Stimulated activated CD4-positive, alpha-beta T cell treated with anti-CD3 and anti-CD28 coated beads, Interleukin-1b, Interleukin-23, amount 100 ng/mL, for 4 hours (primary cell): ENCODE measurements around the gene IFNGR2.
"Not testable (repeated sequence)": the region's sequence is repeated elsewhere in the genome, so short reads cannot be mapped to it uniquely, and the experiment has no call there.

ENCODE experiments used
- DNase-seq, 2 donors: peaks; one replicate each; pipeline ENCODE4 v3.0.0-alpha.2; 2020; ENCODE audit warnings: low read depth in 2 of 2

IFNGR2 gene

DNA sequence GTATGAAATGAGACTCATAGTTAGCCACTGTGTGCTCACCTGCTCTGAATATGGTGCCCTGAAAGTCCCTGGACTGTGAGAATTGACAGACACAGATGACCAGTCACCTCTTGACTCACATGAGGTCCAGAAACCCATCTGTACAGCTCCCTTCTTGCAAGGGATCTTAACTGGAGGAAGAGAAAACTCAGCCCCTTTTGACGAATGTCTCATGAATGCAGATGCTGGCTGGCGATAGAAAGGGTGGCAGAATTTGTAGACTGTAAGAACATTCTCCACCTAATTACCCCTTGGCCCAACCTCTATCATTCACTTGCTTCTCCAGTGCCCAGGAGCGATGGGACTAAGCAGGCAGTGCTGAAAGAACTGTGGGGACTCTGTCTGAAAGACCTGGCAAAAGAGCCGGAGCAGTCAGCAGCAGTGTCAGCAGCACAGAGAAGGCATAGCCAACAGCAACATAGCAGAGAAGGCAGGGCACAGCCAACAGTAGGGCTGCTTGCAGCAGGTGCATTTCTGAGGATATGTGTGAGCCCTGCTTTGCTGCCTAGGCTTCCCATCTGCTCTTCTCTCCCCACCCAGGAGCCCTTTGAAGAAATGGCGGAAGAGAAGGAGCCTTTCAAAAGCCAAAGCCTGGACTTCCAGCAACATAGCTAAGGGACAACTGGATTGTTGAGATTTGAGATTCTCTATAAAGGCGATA, 25.8 kb upstream of the IFNGR2 start:
- DNase-seq: no peak

DNA sequence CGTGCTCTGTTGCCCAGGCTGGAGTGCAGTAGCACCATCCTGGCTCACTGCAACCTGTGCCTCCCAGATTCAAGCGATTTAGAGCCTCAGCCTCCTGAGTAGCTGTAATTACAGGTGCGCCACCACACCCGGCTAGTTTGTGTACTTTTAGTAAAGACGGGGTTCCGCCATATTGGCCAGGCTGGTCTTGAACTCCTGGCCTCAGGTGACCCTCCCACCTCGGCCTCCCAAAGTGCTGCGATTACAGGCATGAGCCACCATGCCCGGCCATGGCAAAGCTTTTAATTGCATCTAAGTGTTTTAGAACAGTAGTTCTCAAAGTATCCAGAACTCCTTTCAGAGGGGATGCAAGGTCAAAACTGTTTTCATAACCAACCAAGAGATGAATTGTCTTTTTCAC, 25.1 kb upstream of the IFNGR2 start:
- no peak for DNase-seq

DNA sequence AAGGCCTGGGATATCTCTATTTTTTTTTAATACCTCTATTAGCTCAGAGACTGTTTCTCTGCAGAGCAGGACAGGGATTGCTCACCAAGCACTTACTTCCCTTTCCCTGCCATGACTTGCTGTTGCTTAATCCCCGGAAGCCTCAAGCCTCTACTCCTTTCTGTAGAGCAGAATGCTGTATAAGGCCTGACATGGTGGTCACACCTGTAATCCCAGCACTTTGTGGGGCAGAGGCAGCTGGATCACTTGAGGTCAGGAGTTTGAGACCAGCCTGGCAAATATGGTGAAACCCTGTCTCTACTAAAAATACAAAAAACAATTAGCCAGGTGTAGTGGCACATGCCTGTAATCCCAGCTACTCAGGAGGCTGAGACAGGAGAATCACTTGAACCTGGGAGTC, 23.3 kb upstream of the IFNGR2 start:
- not testable (repeated sequence) for DNase-seq

DNA sequence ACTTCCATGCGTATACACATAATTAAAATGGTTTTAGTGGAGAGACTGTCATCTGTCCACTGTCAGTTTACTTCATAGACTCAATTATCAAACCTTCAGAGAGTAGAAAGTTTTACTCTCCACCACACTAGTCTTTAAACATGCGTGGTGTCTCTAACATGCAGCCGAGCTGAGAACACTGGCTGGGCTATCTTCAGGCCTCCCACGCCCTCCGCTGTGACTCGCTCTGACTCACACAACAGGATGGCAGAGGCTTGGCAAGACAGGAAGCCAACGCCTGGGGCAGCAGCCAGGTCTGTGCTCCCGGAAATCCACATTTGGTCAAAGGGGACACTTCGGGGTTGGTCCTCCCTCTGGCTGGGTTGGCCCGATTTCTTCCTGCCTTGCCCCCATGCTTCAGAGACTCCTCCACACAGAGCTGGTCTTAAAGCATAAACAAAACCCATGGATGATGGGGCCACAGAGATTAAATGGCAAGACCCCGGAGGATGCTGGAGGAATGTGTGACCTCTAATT, 22.7 kb upstream of the IFNGR2 start:
- peak; percentile 79 to 82 for DNase-seq

DNA sequence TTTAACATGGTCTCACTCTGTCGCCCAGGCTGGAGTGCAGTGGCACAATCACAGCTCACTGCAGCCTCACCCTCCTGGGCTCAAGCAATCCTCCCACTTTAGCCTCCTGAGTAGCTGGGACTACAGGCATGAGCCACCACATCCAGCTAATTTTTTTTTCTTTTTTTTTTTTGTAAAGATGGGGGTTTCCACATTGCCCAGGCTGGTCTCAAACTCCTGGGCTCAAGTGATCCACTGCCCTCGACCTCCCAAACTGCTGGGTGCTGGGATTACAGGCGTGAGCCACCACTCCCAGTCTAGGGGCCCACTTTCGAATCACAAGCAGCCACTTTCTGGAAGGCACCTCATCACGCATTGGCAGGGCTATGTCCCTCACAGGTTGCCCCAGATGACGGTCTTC, 21.8 kb upstream of the IFNGR2 start:
- not testable (repeated sequence) for DNase-seq

DNA sequence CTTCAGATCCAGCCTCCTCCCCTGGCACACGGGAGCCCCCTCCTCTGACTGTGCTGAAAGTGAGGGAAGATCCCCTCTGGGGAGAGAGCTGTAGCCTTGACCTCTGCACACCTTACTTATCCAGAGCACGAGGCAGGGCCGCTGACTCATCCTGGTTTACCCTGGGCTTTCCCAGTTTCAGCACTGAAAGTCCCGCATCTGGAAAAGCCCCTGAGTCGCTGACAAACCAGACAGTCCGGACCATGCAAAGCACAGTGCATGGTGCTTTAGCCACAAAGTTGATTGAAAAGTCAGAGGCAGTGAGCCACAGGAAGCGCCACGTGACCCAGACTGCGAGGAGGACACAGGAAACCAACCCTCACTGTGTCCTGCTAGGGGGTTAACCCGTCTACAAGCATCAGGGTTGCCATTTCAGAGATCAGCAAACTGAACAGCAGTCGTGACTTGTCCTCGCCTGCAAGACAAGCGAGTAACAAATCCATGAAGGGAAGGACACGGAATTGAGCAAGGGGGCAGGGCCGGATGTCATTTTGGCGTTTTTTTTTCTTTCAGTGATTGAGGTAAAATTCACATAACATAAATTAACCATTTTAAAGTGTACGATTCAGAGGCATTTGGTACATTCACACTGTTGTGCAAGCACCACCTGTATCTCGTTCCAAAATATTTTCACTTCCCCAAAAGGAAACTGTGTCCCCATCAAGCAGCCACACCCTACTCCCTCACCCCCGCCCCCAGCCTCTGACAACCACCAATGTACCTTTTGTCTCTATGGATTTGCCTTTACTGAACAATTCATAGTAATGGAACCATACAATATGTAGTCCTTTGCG, 19.9 kb upstream of the IFNGR2 start:
- peak; percentile 48 for DNase-seq

DNA sequence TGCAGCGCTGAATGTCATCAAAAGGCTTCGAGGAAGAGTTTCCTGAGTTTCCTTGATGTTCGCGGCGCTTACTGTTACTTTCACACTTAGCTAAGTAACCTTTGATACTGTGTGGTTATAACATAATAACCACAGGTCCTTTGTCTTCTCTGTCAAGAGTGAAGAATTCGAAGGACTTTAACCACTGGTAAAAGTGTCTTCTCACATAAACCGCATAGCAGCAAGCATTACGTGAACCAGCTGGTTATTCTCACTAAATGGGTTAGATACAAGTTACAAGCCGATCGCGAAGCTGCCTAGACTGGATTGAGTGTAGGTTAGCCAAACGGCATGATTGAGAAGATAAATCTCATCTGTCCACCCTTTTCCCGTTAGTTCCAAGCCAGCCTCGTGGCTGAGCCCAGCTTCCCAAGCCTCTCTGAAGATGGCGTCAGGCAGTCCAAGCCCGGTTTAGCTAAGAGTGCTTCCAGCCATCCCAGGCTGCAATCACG, 18.3 kb upstream of the IFNGR2 start:
- no peak for DNase-seq

DNA sequence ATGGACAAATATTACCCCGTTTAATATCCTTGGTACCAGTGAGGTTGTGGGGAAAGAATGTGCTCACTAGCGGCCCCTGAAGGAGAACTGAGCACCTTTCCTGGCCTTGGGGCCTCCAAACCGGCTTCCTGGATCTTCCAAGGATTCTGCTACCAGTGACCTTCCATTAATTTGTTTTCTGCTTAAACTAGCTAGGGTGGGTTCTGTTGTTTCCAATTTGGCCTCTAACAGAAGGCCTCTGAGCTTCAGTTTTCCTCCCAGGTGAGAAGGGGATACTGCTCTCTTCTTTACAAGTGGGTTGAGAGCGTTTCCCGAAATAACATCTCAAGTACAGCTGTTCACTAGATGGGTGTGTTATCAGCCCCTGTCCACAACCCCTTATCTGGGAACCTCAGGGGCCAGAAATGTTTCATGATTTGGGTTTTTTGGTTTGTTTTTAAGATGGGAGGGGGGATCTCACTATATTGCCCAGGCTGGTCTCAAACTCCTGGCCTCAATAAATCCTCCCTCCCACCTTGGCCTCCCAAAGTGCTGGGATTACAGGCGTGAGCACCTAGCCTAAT, 16.9 kb upstream of the IFNGR2 start:
- no peak for DNase-seq

DNA sequence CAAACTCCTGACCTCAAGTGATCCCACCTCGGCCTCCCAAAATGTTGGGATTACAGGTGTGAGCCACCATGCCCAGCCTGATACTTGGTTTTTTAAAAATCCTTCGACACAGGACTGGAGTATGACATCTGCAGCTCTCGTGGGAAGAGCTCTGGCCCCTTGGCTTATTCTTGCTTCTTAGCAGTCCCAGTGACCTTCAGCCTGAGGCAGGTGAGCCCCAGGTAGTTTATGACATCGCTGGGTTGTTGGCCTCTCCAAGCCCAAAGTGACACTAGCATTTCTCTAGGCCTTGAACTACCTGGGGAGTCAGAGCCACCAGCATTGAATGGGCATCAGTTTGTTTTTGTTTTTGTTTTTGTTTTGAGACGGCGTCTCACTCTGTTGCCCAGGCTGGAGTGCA, 15.9 kb upstream of the IFNGR2 start:
- no peak for DNase-seq

DNA sequence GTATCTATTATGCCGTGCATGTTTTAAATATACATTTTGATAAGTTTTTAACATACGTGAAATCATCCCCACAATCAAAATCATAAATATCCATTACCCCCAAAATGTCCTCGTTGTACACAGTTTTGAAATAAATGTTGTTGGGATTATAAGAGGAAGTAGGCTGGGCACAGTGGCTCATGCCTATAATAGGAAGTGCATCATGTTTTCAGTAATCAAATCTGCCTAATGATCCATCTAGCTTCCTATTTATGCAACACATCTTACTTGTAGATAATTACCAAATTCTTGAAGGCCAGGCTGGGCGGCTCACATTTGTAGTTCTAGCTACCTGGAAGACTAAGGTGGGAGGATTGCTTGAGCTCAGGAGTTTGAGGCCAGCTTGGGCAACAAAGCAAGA, 15.0 kb upstream of the IFNGR2 start:
- no peak for DNase-seq

DNA sequence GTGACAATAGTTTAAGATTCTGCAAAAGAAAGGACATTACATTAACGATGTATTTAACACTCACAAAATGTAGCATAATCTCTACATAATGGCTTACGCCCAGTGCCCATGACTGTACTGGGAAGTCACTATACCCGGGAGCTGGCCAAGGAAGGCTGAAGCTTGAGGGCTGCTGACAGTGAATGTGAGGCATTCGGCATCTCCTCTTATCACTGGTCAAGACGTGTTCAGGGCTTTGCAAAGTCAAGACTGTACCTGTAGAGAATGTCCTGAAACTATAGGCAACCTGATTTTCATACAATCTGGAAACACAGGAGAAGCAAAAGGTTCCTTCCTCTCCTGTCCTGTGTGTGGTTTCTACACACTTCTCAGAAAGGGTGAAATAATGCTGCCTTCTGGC, 12.7 kb upstream of the IFNGR2 start:
- DNase-seq: no peak

DNA sequence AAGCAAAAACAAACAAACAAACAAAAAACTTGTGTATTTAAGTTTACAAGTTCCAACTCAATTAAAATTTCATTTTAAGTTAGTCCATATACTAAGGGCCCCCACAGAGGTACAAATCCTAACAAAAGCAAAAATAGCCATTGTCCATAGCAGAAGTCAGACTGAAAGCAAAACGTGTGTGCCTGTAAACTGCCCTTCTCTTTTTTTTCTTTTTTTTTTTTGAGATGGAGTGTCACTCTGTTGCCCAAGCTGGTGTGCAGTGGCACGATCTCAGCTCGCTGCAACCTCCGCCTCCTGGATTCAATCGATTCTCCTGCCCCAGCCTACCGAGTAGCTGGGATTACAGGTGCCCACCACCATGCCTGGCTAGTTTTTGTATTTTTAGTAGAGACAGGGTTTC, 11.6 kb upstream of the IFNGR2 start:
- DNase-seq: no peak

DNA sequence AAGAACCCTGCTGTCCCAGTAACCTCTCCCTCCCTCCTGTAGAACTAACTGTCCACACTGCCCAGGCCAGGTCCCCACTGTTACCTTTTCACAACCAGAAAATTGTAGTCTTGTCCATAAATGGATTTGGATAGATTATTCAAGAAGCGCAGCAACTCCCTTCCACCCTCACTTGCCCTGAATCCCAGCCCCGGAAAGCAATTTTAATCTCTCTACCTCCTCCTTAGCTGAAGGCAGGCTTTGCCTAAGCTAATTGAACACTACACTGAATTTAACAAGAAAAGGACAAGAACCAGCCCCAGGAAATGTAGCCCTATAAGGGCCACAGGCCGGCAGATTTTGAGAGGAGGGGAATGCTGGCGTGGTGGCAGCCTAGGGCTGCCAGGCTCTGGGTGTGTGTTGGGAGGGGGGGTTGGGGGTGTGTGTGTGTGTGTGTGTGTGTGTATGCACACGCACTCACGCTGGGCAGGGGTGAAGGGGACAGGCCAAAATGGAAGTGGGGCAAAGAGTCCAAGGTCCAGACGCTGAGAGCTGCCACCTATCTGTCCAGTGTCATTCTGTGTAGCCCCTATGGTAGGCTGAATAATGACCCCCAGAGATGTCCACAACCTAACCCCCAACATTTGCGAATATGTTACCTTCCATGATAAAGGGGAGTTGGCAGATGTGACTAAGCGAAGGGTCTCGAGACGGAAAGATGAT, 10.8 kb upstream of the IFNGR2 start:
- no peak for DNase-seq

DNA sequence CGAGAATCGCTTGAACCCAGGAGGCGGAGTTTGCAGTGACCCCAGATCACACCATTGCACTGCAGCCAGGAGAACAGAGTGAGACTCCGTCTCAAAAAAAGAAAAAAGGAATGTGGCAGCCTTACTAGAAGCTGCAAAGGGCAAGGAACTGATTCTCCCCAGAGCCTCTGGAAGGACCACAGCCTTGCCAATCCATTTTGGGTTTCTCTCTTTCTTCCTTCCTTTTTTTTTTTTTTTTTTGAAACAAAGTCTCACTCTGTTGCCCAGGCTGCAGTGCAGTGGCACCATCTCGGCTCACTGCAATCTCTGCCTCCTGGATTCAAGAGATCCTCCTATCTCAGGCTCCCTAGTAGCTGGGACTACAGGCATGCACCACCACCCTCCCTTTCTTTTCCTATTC, 9.9 kb upstream of the IFNGR2 start:
- DNase-seq: no peak

DNA sequence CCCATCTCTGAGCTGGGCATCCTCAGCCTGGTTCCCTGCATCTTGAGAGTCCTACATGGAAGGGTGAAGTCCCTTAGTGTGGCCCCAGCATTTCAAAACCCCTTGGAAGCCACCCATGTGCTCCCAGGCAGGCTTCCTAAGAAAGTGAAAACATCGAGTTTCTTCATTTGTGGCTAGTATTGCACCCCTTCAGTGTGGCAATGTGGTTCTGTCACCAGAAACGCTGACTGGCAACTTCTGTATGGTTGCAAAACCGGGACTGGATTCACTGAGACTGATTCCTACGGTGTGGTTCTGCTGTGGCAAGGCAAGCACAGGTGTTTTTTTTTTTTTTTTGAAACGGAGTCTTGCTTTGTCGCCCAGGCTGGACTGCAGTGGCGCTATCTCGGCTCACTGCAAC, 9.0 kb upstream of the IFNGR2 start:
- no peak for DNase-seq

DNA sequence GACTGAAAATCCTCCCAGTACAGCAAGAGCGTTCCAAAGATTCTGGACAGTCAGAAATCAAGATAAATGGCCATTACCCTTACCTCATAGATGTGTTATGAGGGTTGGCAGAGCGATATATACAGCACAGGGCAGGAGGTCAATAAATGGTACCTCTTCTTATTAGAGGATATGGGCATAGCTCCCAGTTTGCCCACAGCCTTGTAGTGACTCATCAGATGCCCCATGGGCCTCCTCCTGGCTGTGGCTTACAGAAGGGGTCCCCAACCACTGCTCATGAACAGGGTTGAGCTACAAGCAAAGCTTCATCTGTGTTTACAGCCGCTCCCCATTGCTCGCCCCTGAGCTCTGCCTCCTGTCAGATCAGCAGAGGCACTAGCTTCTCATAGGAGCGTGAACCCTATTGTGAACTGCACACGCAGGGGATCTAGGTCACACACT, 7.3 kb upstream of the IFNGR2 start:
- no peak for DNase-seq

DNA sequence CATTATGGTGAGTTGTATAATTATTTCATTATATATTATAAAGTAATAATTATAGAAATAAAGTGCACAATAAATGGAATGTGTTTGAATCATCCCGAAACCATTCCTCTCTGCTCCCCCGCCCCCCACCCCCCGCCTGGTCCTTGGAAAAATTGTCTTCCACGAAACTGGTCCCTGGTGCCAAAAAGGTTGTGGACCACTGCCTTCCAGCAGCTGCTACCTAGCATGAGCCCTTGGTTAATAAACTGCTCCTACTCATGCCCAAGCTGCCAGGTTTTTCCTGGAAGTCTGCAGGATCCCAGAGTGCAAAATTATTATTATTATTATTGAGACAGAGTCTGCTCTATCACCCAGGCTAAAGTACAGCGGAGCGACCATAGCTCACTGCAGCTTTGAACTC, 6.8 kb upstream of the IFNGR2 start:
- DNase-seq: no peak

DNA sequence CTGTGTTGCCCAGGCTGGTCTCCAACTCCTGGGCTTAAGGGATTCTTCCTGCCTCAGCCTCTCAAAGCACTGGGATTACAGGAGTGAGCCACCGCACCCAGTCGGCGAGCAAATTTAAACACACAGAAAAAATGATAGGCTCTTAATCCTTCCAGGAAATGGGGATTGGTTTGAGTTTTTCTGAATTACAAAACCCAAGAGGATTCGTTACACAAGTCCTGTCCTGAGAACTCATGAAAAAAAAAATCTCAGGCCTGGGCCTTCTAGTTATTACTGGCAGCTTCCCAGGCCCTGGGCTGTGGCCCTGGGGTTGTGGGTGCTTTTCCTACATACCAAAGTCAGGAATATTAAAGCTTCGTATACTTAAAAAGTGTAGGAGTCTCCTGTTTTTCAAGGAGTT, 6.3 kb upstream of the IFNGR2 start:
- no peak for DNase-seq

DNA sequence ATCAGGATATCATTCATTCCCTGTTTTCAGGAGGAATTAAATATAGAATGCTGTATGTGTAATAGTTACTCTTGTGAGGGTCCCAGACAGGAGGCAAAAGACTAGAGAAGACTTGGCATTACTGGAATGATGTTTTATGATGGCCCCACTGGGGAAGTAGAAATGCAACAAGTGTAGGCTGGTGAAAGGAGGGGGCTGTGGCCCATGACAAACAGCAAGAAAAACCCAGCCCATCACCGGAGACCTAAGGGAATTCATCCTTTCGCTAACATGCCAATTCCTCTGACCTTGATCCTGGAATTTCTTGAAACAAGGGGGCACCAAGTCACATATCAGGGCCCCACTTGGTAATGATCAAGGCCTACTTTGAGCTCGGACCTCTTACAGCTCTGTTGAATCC, 5.5 kb upstream of the IFNGR2 start:
- no peak for DNase-seq

DNA sequence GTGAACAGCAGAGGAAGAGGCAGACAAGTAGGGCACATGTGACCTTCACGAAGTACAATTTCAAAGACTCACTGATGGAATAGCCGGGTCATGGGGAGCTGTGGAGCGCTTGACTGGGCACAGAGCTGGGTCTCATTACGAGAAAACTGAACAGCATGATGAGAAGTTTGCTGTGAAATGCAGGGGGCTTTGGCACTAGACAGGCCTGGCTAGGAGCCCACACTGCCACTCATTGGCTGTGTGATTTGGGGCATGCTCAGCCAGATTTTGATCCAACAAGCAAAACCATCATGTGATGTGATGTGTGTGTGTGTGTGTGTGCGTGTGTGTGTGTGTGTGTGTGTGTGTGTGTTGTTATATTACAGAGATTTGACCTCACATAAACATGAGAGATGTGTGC, 4.9 kb upstream of the IFNGR2 start:
- DNase-seq: no peak

DNA sequence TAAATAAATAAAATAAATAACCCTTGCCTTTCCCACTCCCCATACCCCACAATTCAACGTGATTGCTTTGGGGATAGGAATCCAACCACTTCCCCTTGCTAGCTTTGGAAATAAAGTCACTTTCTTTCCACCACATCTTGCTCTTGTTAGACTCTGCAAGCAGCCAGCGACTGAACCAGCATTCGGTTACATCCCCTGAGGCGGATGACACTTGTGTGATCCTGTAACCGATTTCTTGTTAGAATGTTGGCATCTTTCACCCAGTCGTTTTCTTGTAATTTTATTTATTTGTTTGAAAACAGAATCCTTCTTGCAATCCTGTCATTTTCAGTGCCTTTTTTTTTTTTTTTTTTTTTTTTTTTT, 1.6 kb upstream of the IFNGR2 start:
- DNase-seq: no peak
